ENCODE data around the gene FAM167B. TPM values are rescaled to one million over a fixed set of nuclear protein-coding genes. Genes with fewer than 3 reads are reported as not detected.

The FAM167B gene
- total RNA-seq, 1 experiment from 2014 or later: 1.3 TPM

- peak; percentile 91 for ATAC-seq
- Histone ChIP-seq H3K9me3 (ENCODE audit: low read length) (no peaks in the 10 kb centered on the region), H3F3A (ENCODE audit: low read length, unreplicated experiment) (no peaks in the 10 kb centered on the region), H3K36me3 (ENCODE audit: low read depth, low read length) (no peaks in the 10 kb centered on the region), H3K27ac (ENCODE audit: low read length) (peak overlapping the region; percentile 10; the same call in 1 of the 2 replicates), H3K4me1 (ENCODE audit: insufficient read depth, low read length) (peaks cover 13% of the 10 kb centered on the region), H3K4me2 (ENCODE audit: low read length) (peak overlapping the region; percentile 52), H2AFZ (ENCODE audit: low read length) (peak overlapping the region; percentile 21), H3K9ac (ENCODE audit: low read length) (no peak overlapping the region), H3K27me3 (ENCODE audit: low read length) (no peaks in the 10 kb centered on the region), H3K79me2 (ENCODE audit: low read length) (no peaks in the 10 kb centered on the region), H3K4me3 (ENCODE audit: low read length) (no peak overlapping the region; the same call in 1 of the 2 replicates), H4K20me1 (ENCODE audit: low read length) (no peaks in the 10 kb centered on the region), H3K9me2 (replicated peaks; ENCODE audit: low read length) (no peaks in the 10 kb centered on the region)
- TF ChIP-seq EZH2phosphoT487 (IDR thresholded peaks at IDR 0.05; ENCODE audit: borderline replicate concordance, low read length): no peak
- no peak for TF ChIP-seq CTCF (conservative IDR thresholded peaks at IDR 0.05; ENCODE audit: low read depth, low read length)
- no peak for TF ChIP-seq EZH2 (IDR thresholded peaks at IDR 0.05; ENCODE audit: low read length, unreplicated experiment)
- TSS peak; percentile 40 for BruUV-seq (replicated peaks)
- POLR2A ChIA-PET (ENCODE audit: unreplicated experiment): no interaction called here
- intact Hi-C loops (cut with micrococcal nuclease): no loop called here
- DNase-seq: peak; percentile 88
- CTCF ChIA-PET: no interaction called here
Measured at GRCh38 chr1:32273391-32274208, 26.6 kb downstream of the FAM167B start.

- no peak overlapping the region for H3K4me2 ChIP-seq (ENCODE audit: low read length)
Measured at GRCh38 chr1:32274646-32275340, 27.8 kb downstream of the FAM167B start.

More at GRCh38 chr1:32274646-32275340, 27.8 kb downstream of the FAM167B start:
- no peaks in the 10 kb centered on the region for H3F3A ChIP-seq (ENCODE audit: low read length, unreplicated experiment)
- POLR2A ChIA-PET (ENCODE audit: unreplicated experiment): interaction anchor here (0.6 kb wide), 1 partner anchor 58 kb away, joined by 3 read pairs; no protein-coding TSS in a partner anchor
- H3K4me1 ChIP-seq (ENCODE audit: insufficient read depth, low read length): peaks cover 13% of the 10 kb centered on the region
- CTCF ChIA-PET: no interaction called here
- intact Hi-C loops (cut with micrococcal nuclease): no loop called here
- no TSS peak for BruUV-seq (replicated peaks)
- H3K9me2 ChIP-seq (replicated peaks; ENCODE audit: low read length): no peaks in the 10 kb centered on the region
- TF ChIP-seq EZH2 (IDR thresholded peaks at IDR 0.05; ENCODE audit: low read length, unreplicated experiment) (no peak), EZH2phosphoT487 (IDR thresholded peaks at IDR 0.05; ENCODE audit: borderline replicate concordance, low read length) (no peak), CTCF (conservative IDR thresholded peaks at IDR 0.05; ENCODE audit: low read depth, low read length) (no peak)
- no peak overlapping the region for H2AFZ ChIP-seq (ENCODE audit: low read length)
- no peaks in the 10 kb centered on the region for H3K36me3 ChIP-seq (ENCODE audit: low read depth, low read length)
- H3K9me3 ChIP-seq (ENCODE audit: low read length): no peaks in the 10 kb centered on the region
- no peak overlapping the region for H3K9ac ChIP-seq (ENCODE audit: low read length)
- no peak overlapping the region for H3K4me3 ChIP-seq (ENCODE audit: low read length)
- DNase-seq: no peak
- H3K27me3 ChIP-seq (ENCODE audit: low read length): no peaks in the 10 kb centered on the region
- no peaks in the 10 kb centered on the region for H4K20me1 ChIP-seq (ENCODE audit: low read length)
- peak overlapping the region; percentile 6; the same call in 1 of the 2 replicates for H3K27ac ChIP-seq (ENCODE audit: low read length)
- ATAC-seq: no peak
- no peaks in the 10 kb centered on the region for H3K79me2 ChIP-seq (ENCODE audit: low read length)
